Upper lobe of right lung (tissue), 1 donor: ENCODE results near the gene DLX2. TPM values are rescaled to one million over a fixed set of nuclear protein-coding genes. Genes with fewer than 3 reads are reported as not detected.

Experiments used
- ATAC-seq: fragments of 200-7000 bp; cut with Tn5 transposase; one replicate; pipeline ENCODE4 v1.9.1; 2020; ENCODE audit warnings: mild to moderate bottlenecking, moderate library complexity
- DNase-seq: peaks from one replicate; pipeline ENCODE4 v3.0.0-alpha.2; 2020
- H3K27ac ChIP-seq: fragments of 200-600 bp; one replicate; pipeline ENCODE4 v1.8.0; 2022
- H3K27me3 ChIP-seq: fragments of 200-600 bp; one replicate; pipeline ENCODE4 v1.8.0; 2022; ENCODE audit warnings: mild to moderate bottlenecking
- H3K36me3 ChIP-seq: fragments of 200-600 bp; one replicate; pipeline ENCODE4 v1.8.0; 2022
- H3K4me1 ChIP-seq: fragments of 200-600 bp; one replicate; pipeline ENCODE4 v1.8.0; 2022
- H3K4me3 ChIP-seq: fragments of 200-600 bp; one replicate; pipeline ENCODE4 v1.8.0; 2022; ENCODE audit warnings: mild to moderate bottlenecking
- H3K9me3 ChIP-seq: fragments of 200-600 bp; one replicate; pipeline ENCODE4 v1.8.0; 2022
- intact Hi-C: fragments of 100-400 bp; cut with DNase I; formaldehyde crosslinking; loops from one replicate; pipeline ENCODE4 v1.11.0; 2022
- total RNA-seq: library from RNA; stranded (reverse); fragmentation: NEBNext Ultra II Directional; extraction: Animal tissue kit (Norgen Biotek cat#: 25700); gene quantifications from one replicate; pipeline ENCODE4 v1.2.1, GENCODE V29; 2021
- TF ChIP-seq, protein P1 (sequence below): fragments of 200-600 bp; IDR thresholded peaks from one replicate; pipeline ENCODE4 v1.8.0; 2022; ENCODE audit warnings: antibody characterized with exemption
- donor health status: DM: no; HTN: yes; CAD: no; lungs with severe emphysema.

Gene DLX2
- total RNA-seq, 1 donor from 2014 or later = not detected

DNA sequence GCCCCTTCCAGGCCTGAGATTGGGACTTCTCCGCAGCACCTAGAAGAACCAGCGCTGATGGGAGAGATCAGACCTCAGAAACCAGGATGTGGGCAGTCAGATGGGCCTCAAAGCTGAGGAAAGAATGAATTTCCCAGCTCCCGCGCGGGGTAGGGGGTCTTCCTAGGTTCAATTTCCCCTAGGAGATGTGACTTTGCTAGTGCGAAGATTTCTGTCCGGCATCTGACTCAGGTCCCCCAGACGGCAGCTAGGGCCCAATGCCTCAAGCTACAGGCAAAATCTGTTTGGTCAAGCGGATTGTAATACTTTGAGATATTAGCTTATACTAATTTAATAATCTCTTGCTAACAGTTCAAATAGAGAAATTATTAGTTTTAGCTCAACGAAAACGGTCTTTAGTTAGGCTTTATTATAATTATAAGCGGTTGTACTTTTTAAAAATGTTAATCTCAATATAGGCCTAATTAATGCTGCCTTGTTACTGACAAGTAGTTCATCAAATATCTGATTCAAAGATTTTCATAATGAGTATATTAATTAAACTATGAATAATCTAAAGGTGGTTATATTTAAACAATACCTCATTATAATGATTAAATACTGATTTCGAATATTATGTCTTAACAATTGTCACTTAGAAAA is 11.6 kb downstream of the DLX2 start:
- no peak for DNase-seq
- no peak for ATAC-seq

DNA sequence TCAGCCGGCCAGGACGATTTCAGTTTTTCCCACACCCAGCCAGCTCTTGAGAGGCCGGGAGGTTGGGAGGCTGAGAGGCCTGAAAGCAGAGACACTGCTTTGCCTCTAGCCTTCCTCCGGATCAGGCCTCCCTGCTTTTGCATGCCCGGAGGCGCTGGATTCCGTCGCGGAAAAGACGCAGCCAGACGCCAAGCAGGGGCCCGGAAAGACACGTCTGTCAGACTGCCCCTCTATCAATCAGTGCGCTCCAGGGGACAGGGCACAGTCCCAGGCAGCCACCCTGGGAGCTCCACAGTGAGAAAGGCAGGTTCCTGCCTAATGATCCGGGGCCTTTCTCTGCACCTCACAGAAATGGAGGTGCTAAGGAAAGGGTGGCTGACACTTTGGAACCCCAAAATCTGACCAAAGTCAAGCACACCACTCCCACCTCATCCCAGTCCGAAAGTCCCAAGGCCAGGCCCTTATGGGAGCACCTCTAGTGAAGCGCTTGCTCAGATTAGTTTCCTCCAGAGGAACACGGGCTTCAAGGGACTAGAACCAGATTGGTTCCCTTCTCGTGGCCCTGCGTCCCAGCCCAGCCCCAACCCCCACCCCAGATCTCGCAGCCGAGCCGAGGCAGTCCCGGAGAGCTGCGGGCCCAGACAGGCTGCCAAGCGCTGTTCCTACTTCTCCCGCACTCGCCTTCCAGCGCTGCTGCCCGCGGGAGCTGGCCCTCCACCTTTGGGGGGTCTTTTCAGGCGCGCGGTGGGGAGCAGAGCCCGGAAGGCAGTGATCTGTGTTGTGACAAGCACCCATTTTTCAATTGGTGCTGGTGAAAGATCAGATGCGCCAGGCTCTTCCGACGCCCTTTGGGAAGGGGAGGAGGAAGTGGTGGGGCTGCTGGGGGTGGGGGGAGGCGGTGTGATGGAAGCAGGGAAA is 12.4 kb downstream of the DLX2 start:
- no peak overlapping the region for H3K4me3 ChIP-seq
- ATAC-seq (no peak), DNase-seq (no peak)
- TF ChIP-seq, protein P1, sequence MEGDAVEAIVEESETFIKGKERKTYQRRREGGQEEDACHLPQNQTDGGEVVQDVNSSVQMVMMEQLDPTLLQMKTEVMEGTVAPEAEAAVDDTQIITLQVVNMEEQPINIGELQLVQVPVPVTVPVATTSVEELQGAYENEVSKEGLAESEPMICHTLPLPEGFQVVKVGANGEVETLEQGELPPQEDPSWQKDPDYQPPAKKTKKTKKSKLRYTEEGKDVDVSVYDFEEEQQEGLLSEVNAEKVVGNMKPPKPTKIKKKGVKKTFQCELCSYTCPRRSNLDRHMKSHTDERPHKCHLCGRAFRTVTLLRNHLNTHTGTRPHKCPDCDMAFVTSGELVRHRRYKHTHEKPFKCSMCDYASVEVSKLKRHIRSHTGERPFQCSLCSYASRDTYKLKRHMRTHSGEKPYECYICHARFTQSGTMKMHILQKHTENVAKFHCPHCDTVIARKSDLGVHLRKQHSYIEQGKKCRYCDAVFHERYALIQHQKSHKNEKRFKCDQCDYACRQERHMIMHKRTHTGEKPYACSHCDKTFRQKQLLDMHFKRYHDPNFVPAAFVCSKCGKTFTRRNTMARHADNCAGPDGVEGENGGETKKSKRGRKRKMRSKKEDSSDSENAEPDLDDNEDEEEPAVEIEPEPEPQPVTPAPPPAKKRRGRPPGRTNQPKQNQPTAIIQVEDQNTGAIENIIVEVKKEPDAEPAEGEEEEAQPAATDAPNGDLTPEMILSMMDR = no peak
- intact Hi-C loops = no loop called here
- H3K27ac ChIP-seq = no peak overlapping the region
- peaks cover 100% of the 10 kb centered on the region for H3K27me3 ChIP-seq
- H3K4me1 ChIP-seq = peaks cover 29% of the 10 kb centered on the region
- no peaks in the 10 kb centered on the region for H3K36me3 ChIP-seq
- no peaks in the 10 kb centered on the region for H3K9me3 ChIP-seq

More for the DNA sequence above, 11.6 kb downstream of the DLX2 start:
- Histone ChIP-seq H3K9me3 (no peaks in the 10 kb centered on the region), H3K27me3 (peaks cover 100% of the 10 kb centered on the region), H3K4me1 (peaks cover 29% of the 10 kb centered on the region), H3K27ac (no peak overlapping the region), H3K36me3 (no peaks in the 10 kb centered on the region), H3K4me3 (no peak overlapping the region)
- intact Hi-C loops = no loop called here
- TF ChIP-seq, protein P1 = no peak

- DNase-seq (no peak), ATAC-seq (no peak)
- no peak overlapping the region for H3K4me3 ChIP-seq
- H3K9me3 ChIP-seq = no peaks in the 10 kb centered on the region
- peaks cover 29% of the 10 kb centered on the region for H3K4me1 ChIP-seq
- intact Hi-C loops = no loop called here
- H3K36me3 ChIP-seq = no peaks in the 10 kb centered on the region
- H3K27ac ChIP-seq = no peak overlapping the region
- TF ChIP-seq, protein P1 = no peak
- peaks cover 100% of the 10 kb centered on the region for H3K27me3 ChIP-seq
Observed at GRCh38 chr2:172089633-172090032, 13.1 kb downstream of the DLX2 start.

DNA sequence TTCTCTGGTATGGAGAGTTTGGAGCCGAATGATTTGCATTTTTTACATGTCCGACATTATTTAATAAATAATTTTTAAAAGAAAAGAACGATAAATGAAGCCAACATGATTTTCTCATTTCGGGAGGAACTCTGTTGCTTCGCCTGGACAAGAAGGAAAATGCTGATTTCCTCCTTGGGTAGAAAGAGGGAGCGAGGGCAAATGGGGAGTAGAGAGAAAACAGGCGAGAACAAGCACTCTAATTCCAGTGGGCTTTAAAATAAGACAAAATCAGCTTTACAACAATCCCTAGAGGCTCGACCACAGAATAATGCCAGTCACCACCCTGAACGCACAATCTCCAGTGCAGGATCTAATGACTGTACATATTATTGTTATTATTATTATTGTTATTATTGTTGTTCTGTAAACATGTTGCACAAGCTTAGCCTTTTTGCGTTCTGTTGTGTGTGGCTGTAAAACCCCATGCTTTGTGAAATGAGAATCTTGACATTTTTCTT is 13.6 kb downstream of the DLX2 start:
- no peak for DNase-seq
- Histone ChIP-seq H3K4me3 (no peak overlapping the region), H3K27ac (no peak overlapping the region), H3K36me3 (no peaks in the 10 kb centered on the region), H3K27me3 (peaks cover 100% of the 10 kb centered on the region), H3K4me1 (peaks cover 29% of the 10 kb centered on the region), H3K9me3 (no peaks in the 10 kb centered on the region)
- intact Hi-C loops = no loop called here
- no peak for ATAC-seq
- TF ChIP-seq, protein P1 = no peak

DNA sequence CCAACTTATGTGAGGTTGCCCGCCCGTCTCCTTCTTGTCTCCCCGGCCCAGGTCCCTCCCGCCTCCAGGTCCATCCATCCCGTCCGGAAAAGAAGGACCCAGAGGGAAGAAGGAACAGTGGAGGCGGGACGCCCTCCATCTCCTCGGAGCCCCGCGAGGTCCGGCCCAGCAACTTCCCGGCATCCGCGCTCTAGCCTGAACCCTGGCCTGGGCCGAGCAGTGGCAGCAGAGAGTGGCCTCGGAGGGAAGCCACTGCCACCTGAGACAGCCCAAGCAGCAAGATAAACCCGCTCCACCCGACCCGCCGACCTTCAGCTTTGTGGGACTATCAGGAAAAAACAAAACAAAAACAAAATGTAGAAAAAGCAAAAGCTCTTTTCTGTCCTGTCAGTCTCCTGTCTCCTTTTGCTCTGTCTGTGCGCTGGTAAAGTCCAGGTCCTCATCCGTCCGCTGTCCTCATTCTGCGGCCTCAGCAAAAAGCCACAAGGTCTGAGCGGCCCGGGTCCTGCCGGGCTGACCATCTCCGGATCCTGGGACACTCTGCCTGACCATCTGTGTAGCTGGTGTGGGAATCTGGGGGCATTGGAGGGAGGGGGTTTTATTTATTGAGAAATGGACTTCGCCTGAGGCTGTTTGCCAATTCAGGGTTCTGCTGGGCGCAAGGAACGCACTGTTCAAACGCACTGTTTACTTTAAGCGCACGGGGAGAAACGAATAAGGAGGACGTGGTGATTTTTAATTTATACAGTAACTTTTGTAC is 14.3 kb downstream of the DLX2 start:
- no peaks in the 10 kb centered on the region for H3K9me3 ChIP-seq
- TF ChIP-seq, protein P1 = no peak
- intact Hi-C loops = no loop called here
- H3K4me1 ChIP-seq = peaks cover 28% of the 10 kb centered on the region
- H3K27ac ChIP-seq = no peak overlapping the region
- no peak for ATAC-seq
- peaks cover 100% of the 10 kb centered on the region for H3K27me3 ChIP-seq
- H3K4me3 ChIP-seq = no peak overlapping the region
- no peak for DNase-seq
- no peaks in the 10 kb centered on the region for H3K36me3 ChIP-seq
